Measurements from ENCODE around the gene MN1.

DNA sequence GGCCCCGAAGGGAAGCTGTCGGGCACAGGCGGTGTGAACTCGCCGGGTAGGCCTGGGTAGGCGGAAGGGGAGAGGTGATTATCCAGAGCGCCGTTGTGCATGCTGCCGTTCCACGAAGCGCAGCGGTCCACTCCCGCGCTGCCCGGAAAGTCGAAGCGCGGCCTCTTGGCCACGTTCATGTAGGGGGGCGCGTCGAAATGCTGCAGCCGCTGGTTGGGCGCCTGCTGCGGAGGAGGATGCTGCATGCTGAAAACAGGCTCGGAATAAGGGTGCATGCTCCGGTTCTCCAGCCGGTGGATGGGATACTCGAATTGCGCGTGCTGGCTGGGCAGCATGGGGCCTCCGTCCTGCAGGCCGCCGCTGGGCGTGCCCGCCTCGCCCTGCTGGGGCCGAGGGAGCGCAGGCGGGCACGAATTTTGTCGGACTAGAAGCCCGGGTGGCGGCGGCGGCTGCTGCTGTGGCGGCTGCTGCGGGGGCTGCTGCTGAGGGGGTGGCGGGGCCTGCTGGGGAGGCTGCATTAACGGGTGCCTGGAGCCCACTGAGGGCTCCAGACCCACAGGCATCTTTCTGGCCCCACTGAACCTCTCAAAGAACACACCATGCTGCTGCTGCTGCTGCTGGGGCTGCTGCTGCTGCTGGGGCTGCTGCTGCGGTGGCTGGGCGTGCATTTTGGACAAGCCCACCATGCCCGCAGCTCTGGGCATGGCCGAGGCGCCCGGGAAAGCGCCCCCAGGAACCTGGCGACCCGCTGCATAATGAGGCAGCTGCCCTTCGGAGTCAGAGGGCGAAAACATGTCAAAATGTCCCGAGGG is 2.3 kb downstream of the MN1 start:
- TF ChIP-seq, protein P1, sequence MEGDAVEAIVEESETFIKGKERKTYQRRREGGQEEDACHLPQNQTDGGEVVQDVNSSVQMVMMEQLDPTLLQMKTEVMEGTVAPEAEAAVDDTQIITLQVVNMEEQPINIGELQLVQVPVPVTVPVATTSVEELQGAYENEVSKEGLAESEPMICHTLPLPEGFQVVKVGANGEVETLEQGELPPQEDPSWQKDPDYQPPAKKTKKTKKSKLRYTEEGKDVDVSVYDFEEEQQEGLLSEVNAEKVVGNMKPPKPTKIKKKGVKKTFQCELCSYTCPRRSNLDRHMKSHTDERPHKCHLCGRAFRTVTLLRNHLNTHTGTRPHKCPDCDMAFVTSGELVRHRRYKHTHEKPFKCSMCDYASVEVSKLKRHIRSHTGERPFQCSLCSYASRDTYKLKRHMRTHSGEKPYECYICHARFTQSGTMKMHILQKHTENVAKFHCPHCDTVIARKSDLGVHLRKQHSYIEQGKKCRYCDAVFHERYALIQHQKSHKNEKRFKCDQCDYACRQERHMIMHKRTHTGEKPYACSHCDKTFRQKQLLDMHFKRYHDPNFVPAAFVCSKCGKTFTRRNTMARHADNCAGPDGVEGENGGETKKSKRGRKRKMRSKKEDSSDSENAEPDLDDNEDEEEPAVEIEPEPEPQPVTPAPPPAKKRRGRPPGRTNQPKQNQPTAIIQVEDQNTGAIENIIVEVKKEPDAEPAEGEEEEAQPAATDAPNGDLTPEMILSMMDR (IDR thresholded peaks at IDR 0.05) = no peak
- TF ChIP-seq POLR2A (IDR thresholded peaks at IDR 0.05) = no peak
